HEK293 (cell line): Measurements from ENCODE around the gene LAYN.

Experiments
- CTCF ChIA-PET: fragments of 350-600 bp; formaldehyde crosslinking; extraction: SDS; loops from one replicate; lab custom pipeline; 2021; ENCODE audit warnings: antibody characterized with exemption; lab: Yijun Ruan, JAX
- POLR2A ChIA-PET: fragments of 300-600 bp; formaldehyde crosslinking; extraction: SDS; loops from one replicate; lab custom pipeline; 2020; ENCODE audit warnings: antibody characterized with exemption, inconsistent platforms; lab: Yijun Ruan, JAX
- H3K27ac ChIP-seq: fragments of 200-500 bp; sonication (Bioruptor generic); 2 replicates; pipeline ENCODE4 v1.5.1; 2014; ENCODE audit warnings: low read depth, low read length, control low read depth, inconsistent platforms; ENCODE audit errors: extremely low read depth
- H3K36me3 ChIP-seq, 2 experiments: fragments of 200-500 bp in 1 of 2; sonication (Bioruptor generic) in 1 of 2; 1 replicate in 1 of 2; 2 replicates in 1 of 2; pipeline ENCODE4 v1.5.1; 2014 to 2017; ENCODE audit warnings: inconsistent platforms in 2 of 2, low read length in 2 of 2; ENCODE audit not compliant: control insufficient read depth in 2 of 2, insufficient read depth in 1 of 2
- H3K4me1 ChIP-seq: fragments of 200-500 bp; sonication (Bioruptor generic); 2 replicates; pipeline ENCODE4 v1.5.1; 2014; ENCODE audit warnings: mild to moderate bottlenecking, low read length, inconsistent platforms; ENCODE audit not compliant: control insufficient read depth, insufficient read depth
- H3K4me3 ChIP-seq: 2 replicates; pipeline ENCODE4 v1.5.1; 2011; ENCODE audit warnings: low read depth, mild to moderate bottlenecking, control low read depth, low read length, moderate library complexity
- H3K9me3 ChIP-seq: fragments of 200-500 bp; sonication (Bioruptor generic); 2 replicates; pipeline ENCODE4 v1.5.1; 2014; ENCODE audit warnings: low read depth, low read length, inconsistent platforms; ENCODE audit not compliant: control insufficient read depth, insufficient read depth
- BCL11B ChIP-seq: fragments of 450-650 bp; formaldehyde crosslinking; IDR thresholded peaks from 2 replicates; pipeline ENCODE4 v1.5.1; 2016; ENCODE audit warnings: low read depth, missing biosample characterization, missing genetic modification characterization
- EGR2 ChIP-seq: fragments of 450-650 bp; formaldehyde crosslinking; IDR thresholded peaks from 2 replicates; pipeline ENCODE4 v1.5.1; 2016; ENCODE audit warnings: low read depth, missing biosample characterization, missing genetic modification characterization
- GLI4 ChIP-seq: fragments of 450-650 bp; formaldehyde crosslinking; IDR thresholded peaks from 2 replicates; pipeline ENCODE4 v1.5.1; 2016; ENCODE audit warnings: missing biosample characterization, missing genetic modification characterization
- ZBTB1 ChIP-seq: fragments of 450-650 bp; formaldehyde crosslinking; IDR thresholded peaks from 2 replicates; pipeline ENCODE4 v1.5.1; 2016; ENCODE audit warnings: missing biosample characterization, missing genetic modification characterization
- ZFHX2 ChIP-seq: fragments of 450-650 bp; formaldehyde crosslinking; conservative IDR thresholded peaks from 2 replicates; pipeline ENCODE4 v1.5.1; 2016; ENCODE audit warnings: missing biosample characterization, missing genetic modification characterization
- ZFP69B ChIP-seq: fragments of 450-650 bp; formaldehyde crosslinking; IDR thresholded peaks from 2 replicates; pipeline ENCODE4 v1.5.1; 2016; ENCODE audit warnings: missing biosample characterization, missing genetic modification characterization
- ZNF19 ChIP-seq: fragments of 450-650 bp; formaldehyde crosslinking; IDR thresholded peaks from 2 replicates; pipeline ENCODE4; 2016; ENCODE audit warnings: missing biosample characterization, missing genetic modification characterization, low read depth
- ZNF214 ChIP-seq: fragments of 450-650 bp; formaldehyde crosslinking; IDR thresholded peaks from 2 replicates; pipeline ENCODE4 v1.5.1; 2017; ENCODE audit warnings: missing biosample characterization, mild to moderate bottlenecking, missing genetic modification characterization, borderline replicate concordance
- ZNF311 ChIP-seq: fragments of 450-650 bp; formaldehyde crosslinking; IDR thresholded peaks from 2 replicates; pipeline ENCODE4 v1.5.1; 2017; ENCODE audit warnings: missing biosample characterization, missing genetic modification characterization, borderline replicate concordance
- ZNF341 ChIP-seq: fragments of 450-650 bp; formaldehyde crosslinking; IDR thresholded peaks from 2 replicates; pipeline ENCODE4; 2016; ENCODE audit warnings: low read depth, missing biosample characterization, missing genetic modification characterization
- ZNF404 ChIP-seq: fragments of 450-650 bp; formaldehyde crosslinking; IDR thresholded peaks from 2 replicates; pipeline ENCODE4 v1.5.1; 2017; ENCODE audit warnings: missing biosample characterization, missing genetic modification characterization
- ZNF423 ChIP-seq: fragments of 450-650 bp; formaldehyde crosslinking; IDR thresholded peaks from 2 replicates; pipeline ENCODE4 v1.5.1; 2016; ENCODE audit warnings: missing biosample characterization, missing genetic modification characterization
- ZNF48 ChIP-seq: fragments of 450-650 bp; formaldehyde crosslinking; IDR thresholded peaks from 2 replicates; pipeline ENCODE4 v1.5.1; 2016; ENCODE audit warnings: missing biosample characterization, missing genetic modification characterization
- ZNF560 ChIP-seq: fragments of 450-650 bp; formaldehyde crosslinking; IDR thresholded peaks from 2 replicates; pipeline ENCODE4 v1.5.1; 2017; ENCODE audit warnings: missing biosample characterization, missing genetic modification characterization, borderline replicate concordance
- ZNF596 ChIP-seq: fragments of 450-650 bp; IDR thresholded peaks from 2 replicates; pipeline ENCODE4 v1.5.0; 2018; ENCODE audit warnings: missing biosample characterization, mild to moderate bottlenecking, missing genetic modification characterization, moderate library complexity
- ZNF629 ChIP-seq: fragments of 450-650 bp; formaldehyde crosslinking; IDR thresholded peaks from 2 replicates; pipeline ENCODE4 v1.5.1; 2017; ENCODE audit warnings: missing biosample characterization, missing genetic modification characterization
- ZNF660 ChIP-seq: fragments of 450-650 bp; IDR thresholded peaks from 2 replicates; pipeline ENCODE4 v1.5.1; 2018; ENCODE audit warnings: missing biosample characterization, mild to moderate bottlenecking, missing genetic modification characterization
- ZNF768 ChIP-seq: fragments of 450-650 bp; formaldehyde crosslinking; IDR thresholded peaks from 2 replicates; pipeline ENCODE4 v1.5.1; 2018; ENCODE audit warnings: missing biosample characterization, mild to moderate bottlenecking, missing genetic modification characterization
- ZNF843 ChIP-seq: fragments of 450-650 bp; formaldehyde crosslinking; IDR thresholded peaks from 2 replicates; pipeline ENCODE4 v1.5.1; 2016; ENCODE audit warnings: missing biosample characterization, missing genetic modification characterization
- ZXDB ChIP-seq: fragments of 450-650 bp; formaldehyde crosslinking; IDR thresholded peaks from 2 replicates; pipeline ENCODE4 v1.5.1; 2016; ENCODE audit warnings: missing biosample characterization, missing genetic modification characterization
- TF ChIP-seq, protein P1 (sequence below): fragments of 450-650 bp; formaldehyde crosslinking; IDR thresholded peaks from 2 replicates; pipeline ENCODE4 v1.5.1; 2016; ENCODE audit warnings: missing biosample characterization, missing genetic modification characterization
- TF ChIP-seq, protein P2 (sequence below): fragments of 450-650 bp; formaldehyde crosslinking; IDR thresholded peaks from 2 replicates; pipeline ENCODE4 v1.5.1; 2016; ENCODE audit warnings: missing biosample characterization, missing genetic modification characterization
- TF ChIP-seq, protein P3 (sequence below): fragments of 450-650 bp; formaldehyde crosslinking; IDR thresholded peaks from 2 replicates; pipeline ENCODE4 v1.5.1; 2016; ENCODE audit warnings: missing biosample characterization, missing genetic modification characterization
- TF ChIP-seq, protein P4 (sequence below): fragments of 450-650 bp; formaldehyde crosslinking; IDR thresholded peaks from 2 replicates; pipeline ENCODE4 v1.5.1; 2016; ENCODE audit warnings: missing biosample characterization, missing genetic modification characterization

Gene LAYN

DNA sequence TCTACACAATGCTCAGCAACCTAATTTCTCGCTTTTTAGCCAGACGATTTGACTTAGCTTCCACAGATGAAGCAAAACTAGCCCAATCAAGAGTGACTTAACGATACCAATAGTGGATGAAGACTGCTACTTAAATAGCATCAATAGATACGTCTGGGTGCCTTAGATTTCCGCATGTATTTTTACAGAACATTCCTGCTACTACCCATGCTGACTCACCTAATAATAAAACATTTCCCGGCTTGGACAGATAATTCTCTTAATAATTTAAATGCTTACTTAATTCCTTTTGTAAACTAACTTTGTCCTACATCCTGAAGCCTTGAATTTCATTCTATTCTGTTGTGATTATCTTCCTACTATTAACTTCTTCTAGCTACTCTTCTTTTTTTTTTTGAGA is 5.2 kb upstream of the LAYN start:
- Histone ChIP-seq H3K27ac (no peak overlapping the region), H3K9me3 (no peaks in the 10 kb centered on the region), H3K36me3 (no peaks in the 10 kb centered on the region), H3K4me1 (no peaks in the 10 kb centered on the region), H3K4me3 (no peak overlapping the region)
- ChIA-PET CTCF (no interaction called here), POLR2A (no interaction called here)
- no peak for TF ChIP-seq ZFP69B (tag by site-specific recombination)
- no peak for TF ChIP-seq ZNF341 (tag by site-specific recombination)
- TF ChIP-seq ZNF843 (tag by site-specific recombination), result no peak
- no peak for TF ChIP-seq ZBTB1 (tag by site-specific recombination)
- no peak for TF ChIP-seq ZNF768 (tag by site-specific recombination)
- TF ChIP-seq, protein P1, sequence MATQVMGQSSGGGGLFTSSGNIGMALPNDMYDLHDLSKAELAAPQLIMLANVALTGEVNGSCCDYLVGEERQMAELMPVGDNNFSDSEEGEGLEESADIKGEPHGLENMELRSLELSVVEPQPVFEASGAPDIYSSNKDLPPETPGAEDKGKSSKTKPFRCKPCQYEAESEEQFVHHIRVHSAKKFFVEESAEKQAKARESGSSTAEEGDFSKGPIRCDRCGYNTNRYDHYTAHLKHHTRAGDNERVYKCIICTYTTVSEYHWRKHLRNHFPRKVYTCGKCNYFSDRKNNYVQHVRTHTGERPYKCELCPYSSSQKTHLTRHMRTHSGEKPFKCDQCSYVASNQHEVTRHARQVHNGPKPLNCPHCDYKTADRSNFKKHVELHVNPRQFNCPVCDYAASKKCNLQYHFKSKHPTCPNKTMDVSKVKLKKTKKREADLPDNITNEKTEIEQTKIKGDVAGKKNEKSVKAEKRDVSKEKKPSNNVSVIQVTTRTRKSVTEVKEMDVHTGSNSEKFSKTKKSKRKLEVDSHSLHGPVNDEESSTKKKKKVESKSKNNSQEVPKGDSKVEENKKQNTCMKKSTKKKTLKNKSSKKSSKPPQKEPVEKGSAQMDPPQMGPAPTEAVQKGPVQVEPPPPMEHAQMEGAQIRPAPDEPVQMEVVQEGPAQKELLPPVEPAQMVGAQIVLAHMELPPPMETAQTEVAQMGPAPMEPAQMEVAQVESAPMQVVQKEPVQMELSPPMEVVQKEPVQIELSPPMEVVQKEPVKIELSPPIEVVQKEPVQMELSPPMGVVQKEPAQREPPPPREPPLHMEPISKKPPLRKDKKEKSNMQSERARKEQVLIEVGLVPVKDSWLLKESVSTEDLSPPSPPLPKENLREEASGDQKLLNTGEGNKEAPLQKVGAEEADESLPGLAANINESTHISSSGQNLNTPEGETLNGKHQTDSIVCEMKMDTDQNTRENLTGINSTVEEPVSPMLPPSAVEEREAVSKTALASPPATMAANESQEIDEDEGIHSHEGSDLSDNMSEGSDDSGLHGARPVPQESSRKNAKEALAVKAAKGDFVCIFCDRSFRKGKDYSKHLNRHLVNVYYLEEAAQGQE (tag by site-specific recombination), result no peak
- TF ChIP-seq ZNF19 (tag by site-specific recombination), result no peak
- no peak for TF ChIP-seq ZNF560 (tag by site-specific recombination)
- TF ChIP-seq ZNF48 (tag by site-specific recombination), result no peak
- TF ChIP-seq, protein P2, sequence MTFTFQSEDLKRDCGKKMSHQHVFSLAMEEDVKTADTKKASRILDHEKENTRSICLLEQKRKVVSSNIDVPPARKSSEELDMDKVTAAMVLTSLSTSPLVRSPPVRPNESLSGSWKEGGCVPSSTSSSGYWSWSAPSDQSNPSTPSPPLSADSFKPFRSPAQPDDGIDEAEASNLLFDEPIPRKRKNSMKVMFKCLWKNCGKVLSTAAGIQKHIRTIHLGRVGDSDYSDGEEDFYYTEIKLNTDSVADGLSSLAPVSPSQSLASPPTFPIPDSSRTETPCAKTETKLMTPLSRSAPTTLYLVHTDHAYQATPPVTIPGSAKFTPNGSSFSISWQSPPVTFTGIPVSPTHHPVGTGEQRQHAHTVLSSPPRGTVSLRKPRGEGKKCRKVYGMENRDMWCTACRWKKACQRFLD, result no peak
- TF ChIP-seq, protein P3, sequence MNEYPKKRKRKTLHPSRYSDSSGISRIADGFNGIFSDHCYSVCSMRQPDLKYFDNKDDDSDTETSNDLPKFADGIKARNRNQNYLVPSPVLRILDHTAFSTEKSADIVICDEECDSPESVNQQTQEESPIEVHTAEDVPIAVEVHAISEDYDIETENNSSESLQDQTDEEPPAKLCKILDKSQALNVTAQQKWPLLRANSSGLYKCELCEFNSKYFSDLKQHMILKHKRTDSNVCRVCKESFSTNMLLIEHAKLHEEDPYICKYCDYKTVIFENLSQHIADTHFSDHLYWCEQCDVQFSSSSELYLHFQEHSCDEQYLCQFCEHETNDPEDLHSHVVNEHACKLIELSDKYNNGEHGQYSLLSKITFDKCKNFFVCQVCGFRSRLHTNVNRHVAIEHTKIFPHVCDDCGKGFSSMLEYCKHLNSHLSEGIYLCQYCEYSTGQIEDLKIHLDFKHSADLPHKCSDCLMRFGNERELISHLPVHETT, result no peak
- no peak for TF ChIP-seq ZNF660 (tag by site-specific recombination)
- no peak for TF ChIP-seq ZXDB (tag by site-specific recombination)
- TF ChIP-seq ZNF311 (tag by site-specific recombination), result no peak
- TF ChIP-seq ZNF423 (tag by site-specific recombination), result no peak

GRCh38 chr11:111537336-111537860 is 3.1 kb upstream of the LAYN start:
- no peak for TF ChIP-seq BCL11B (tag by site-specific recombination)
- TF ChIP-seq ZNF596 (tag by site-specific recombination), result no peak
- TF ChIP-seq, protein P3, result no peak
- no peak for TF ChIP-seq ZNF629 (tag by site-specific recombination)
- TF ChIP-seq, protein P2, result no peak
- TF ChIP-seq ZFHX2 (tag by site-specific recombination), result no peak
- TF ChIP-seq ZNF214 (tag by site-specific recombination), result no peak
- TF ChIP-seq GLI4, result no peak
- TF ChIP-seq ZNF404 (tag by site-specific recombination), result no peak
- TF ChIP-seq EGR2, result no peak
- TF ChIP-seq, protein P4, sequence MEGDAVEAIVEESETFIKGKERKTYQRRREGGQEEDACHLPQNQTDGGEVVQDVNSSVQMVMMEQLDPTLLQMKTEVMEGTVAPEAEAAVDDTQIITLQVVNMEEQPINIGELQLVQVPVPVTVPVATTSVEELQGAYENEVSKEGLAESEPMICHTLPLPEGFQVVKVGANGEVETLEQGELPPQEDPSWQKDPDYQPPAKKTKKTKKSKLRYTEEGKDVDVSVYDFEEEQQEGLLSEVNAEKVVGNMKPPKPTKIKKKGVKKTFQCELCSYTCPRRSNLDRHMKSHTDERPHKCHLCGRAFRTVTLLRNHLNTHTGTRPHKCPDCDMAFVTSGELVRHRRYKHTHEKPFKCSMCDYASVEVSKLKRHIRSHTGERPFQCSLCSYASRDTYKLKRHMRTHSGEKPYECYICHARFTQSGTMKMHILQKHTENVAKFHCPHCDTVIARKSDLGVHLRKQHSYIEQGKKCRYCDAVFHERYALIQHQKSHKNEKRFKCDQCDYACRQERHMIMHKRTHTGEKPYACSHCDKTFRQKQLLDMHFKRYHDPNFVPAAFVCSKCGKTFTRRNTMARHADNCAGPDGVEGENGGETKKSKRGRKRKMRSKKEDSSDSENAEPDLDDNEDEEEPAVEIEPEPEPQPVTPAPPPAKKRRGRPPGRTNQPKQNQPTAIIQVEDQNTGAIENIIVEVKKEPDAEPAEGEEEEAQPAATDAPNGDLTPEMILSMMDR (tag by site-specific recombination), result no peak
- Histone ChIP-seq H3K27ac (no peak overlapping the region), H3K4me3 (no peak overlapping the region), H3K36me3 (no peaks in the 10 kb centered on the region), H3K9me3 (no peaks in the 10 kb centered on the region), H3K4me1 (no peaks in the 10 kb centered on the region)
- ChIA-PET CTCF (interaction anchor here (1.8 kb wide), 1 partner anchor 82 kb away, joined by 4 read pairs; no protein-coding TSS in a partner anchor), POLR2A (no interaction called here)
